Thoracic aorta (tissue), 2 donors: ENCODE measurements around the gene LRCH1. TPM values are rescaled to one million over a fixed set of nuclear protein-coding genes. Genes with fewer than 3 reads are reported as not detected.
A peak's percentile ranks its signal among the peaks of the same experiment; 100 is the strongest.

Source experiments
- ATAC-seq: fragments of 150-250 bp; one replicate; pipeline ENCODE4 v1.8.0; 2017; ENCODE audit warnings: low read depth; ENCODE audit not compliant: insufficient number of reproducible peaks, low FRiP score
- DNase-seq: peaks from one replicate; pipeline ENCODE4 v3.0.0-alpha.2; 2020; ENCODE audit warnings: low spot score
- H3K27ac ChIP-seq, 2 donors: fragments of 200-600 bp; sonication (generic); 1 replicate in 1 of 2; 2 replicates in 1 of 2; pipeline ENCODE4 v1.5.1; 2016; ENCODE audit warnings: mild to moderate bottlenecking in 2 of 2, moderate library complexity in 2 of 2
- H3K27me3 ChIP-seq: fragments of 200-600 bp; sonication (generic); replicated peaks from 2 replicates; pipeline ENCODE4 v1.6.0; 2016; ENCODE audit warnings: mild to moderate bottlenecking; ENCODE audit not compliant: insufficient read depth
- H3K36me3 ChIP-seq: fragments of 200-600 bp; sonication (generic); one replicate; pipeline ENCODE4 v1.5.1; 2016
- H3K4me1 ChIP-seq, 2 donors: fragments of 200-600 bp; sonication (generic); 1 replicate in 1 of 2; 2 replicates in 1 of 2; pipeline versions ENCODE4 v1.5.1 to v1.6.0; 2016; ENCODE audit warnings: low read depth in 2 of 2, mild to moderate bottlenecking in 1 of 2; ENCODE audit not compliant: control insufficient read depth in 1 of 2
- H3K4me3 ChIP-seq: fragments of 200-600 bp; sonication (generic); 2 replicates; pipeline ENCODE4 v1.5.1; 2016; ENCODE audit warnings: mild to moderate bottlenecking
- H3K9me3 ChIP-seq: fragments of 200-600 bp; sonication (generic); 2 replicates; pipeline ENCODE4 v1.5.1; 2016
- CTCF ChIP-seq: fragments of 200-600 bp; sonication (generic); IDR thresholded peaks from one replicate; pipeline ENCODE4 v1.5.1; 2019; ENCODE audit warnings: antibody characterized with exemption
- total RNA-seq, 2 donors: library from RNA; depleted of rRNA; stranded (reverse); fragments of >200 nt; gene quantifications; one replicate each; pipeline versions ENCODE4 v1.1.0 to v1.2.3, GENCODE V29; 2016

LRCH1 gene
- total RNA-seq, 2 donors from 2014 or later: 29.4 to 38.9 TPM

DNA sequence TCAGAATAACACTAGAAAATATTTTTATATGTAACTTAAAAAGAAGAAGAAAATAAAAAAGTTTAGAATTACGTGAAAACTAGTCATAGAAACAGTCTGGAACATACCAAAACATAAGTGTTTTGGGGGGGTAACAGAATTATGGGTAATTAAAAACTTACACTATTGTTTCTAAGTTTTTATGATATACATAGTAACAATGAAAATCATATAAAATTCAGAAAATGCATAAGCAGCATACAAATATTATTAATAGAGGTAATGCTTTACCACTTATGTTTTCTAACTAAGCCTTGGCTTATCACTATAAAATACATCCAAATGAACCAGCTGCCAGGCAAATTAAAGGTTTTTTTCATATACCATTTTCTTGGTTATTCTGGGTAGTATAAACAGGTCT is 229.1 kb downstream of the LRCH1 start:
- Histone ChIP-seq H3K27ac (no peak overlapping the region), H3K36me3 (peaks cover 21% of the 10 kb centered on the region), H3K4me3 (no peak overlapping the region), H3K27me3 (no peaks in the 10 kb centered on the region), H3K9me3 (no peaks in the 10 kb centered on the region), H3K4me1 (peaks cover 12 to 35% of the 10 kb centered on the region in 2 donors)
- TF ChIP-seq CTCF: no peak
- ATAC-seq (no peak), DNase-seq (no peak)

DNA sequence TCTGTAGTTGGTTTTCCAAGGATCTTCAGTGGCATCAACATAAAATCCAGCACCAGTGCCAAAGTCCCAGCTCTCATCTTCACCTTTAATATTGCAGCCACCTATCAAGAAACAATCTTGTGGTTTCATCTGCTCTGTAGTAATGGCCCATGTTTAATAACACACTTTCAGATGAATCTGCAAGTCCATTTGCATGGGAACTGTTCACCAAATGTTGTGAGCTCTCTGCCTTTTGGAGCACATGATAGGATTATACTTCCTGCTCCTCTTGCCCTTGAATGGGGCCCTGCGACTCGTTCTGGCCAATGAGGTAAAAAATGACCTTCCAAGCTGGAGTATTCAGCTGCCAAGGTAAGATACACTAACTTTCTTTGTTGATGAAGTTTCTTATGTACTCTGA is 229.7 kb downstream of the LRCH1 start:
- no peaks in the 10 kb centered on the region for H3K27me3 ChIP-seq
- peaks cover 11 to 29% of the 10 kb centered on the region in 2 donors for H3K4me1 ChIP-seq
- H3K27ac ChIP-seq: no peak overlapping the region
- no peaks in the 10 kb centered on the region for H3K9me3 ChIP-seq
- peaks cover 21% of the 10 kb centered on the region for H3K36me3 ChIP-seq
- DNase-seq: no peak
- no peak for ATAC-seq
- no peak for TF ChIP-seq CTCF
- no peak overlapping the region for H3K4me3 ChIP-seq

- no peak for TF ChIP-seq CTCF
- peaks cover 10 to 26% of the 10 kb centered on the region in 2 donors for H3K4me1 ChIP-seq
- no peaks in the 10 kb centered on the region for H3K27me3 ChIP-seq
- H3K9me3 ChIP-seq: no peaks in the 10 kb centered on the region
- no peak overlapping the region for H3K4me3 ChIP-seq
- H3K36me3 ChIP-seq: peaks cover 21% of the 10 kb centered on the region
- DNase-seq: no peak
- H3K27ac ChIP-seq: no peak overlapping the region
- ATAC-seq: no peak
Measured at GRCh38 chr13:46783504-46783903, 230.5 kb downstream of the LRCH1 start.

DNA sequence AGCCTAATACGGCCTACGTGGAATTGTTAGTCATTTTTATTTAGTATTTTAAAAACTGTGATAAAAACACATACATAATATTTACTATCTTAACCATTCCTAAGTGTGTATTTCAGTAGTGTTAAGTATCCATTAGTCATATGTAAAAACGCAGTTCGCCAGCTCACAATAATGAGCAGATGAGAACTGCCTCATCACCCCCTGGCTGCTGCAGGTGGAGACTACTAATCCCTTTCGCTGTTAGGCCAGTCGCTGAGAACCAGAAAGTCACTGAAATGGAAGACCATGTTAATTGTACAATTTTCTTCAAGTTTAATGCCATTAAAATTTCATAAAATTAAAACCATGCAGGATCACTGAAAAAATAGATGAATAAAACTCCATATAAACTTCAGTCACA is 242.4 kb downstream of the LRCH1 start:
- peak overlapping the region; percentile 90 for H3K4me3 ChIP-seq
- peaks cover 27 to 45% of the 10 kb centered on the region in 2 donors for H3K4me1 ChIP-seq
- H3K27me3 ChIP-seq: no peaks in the 10 kb centered on the region
- DNase-seq (no peak), ATAC-seq (no peak)
- peak overlapping the region; percentile 92 to 93 for H3K27ac ChIP-seq
- no peaks in the 10 kb centered on the region for H3K9me3 ChIP-seq
- peaks cover 7% of the 10 kb centered on the region for H3K36me3 ChIP-seq
- TF ChIP-seq CTCF: no peak

- no peak for TF ChIP-seq CTCF
- DNase-seq: no peak
Measured at GRCh38 chr13:46796129-46796514, 243.2 kb downstream of the LRCH1 start.

More at GRCh38 chr13:46796129-46796514, 243.2 kb downstream of the LRCH1 start:
- H3K4me3 ChIP-seq: peak overlapping the region; percentile 90
- no peaks in the 10 kb centered on the region for H3K9me3 ChIP-seq
- no peaks in the 10 kb centered on the region for H3K27me3 ChIP-seq
- no peaks in the 10 kb centered on the region for H3K36me3 ChIP-seq
- H3K4me1 ChIP-seq: peaks cover 27 to 45% of the 10 kb centered on the region in 2 donors
- ATAC-seq: no peak
- H3K27ac ChIP-seq: peak overlapping the region; percentile 92 to 93
